Hepatocyte (in vitro differentiated cells): ENCODE results near the gene ATAD2B.

ENCODE experiments used
- EZH2phosphoT487 ChIP-seq: fragments of 200-600 bp; sonication (generic); IDR thresholded peaks from one replicate; pipeline ENCODE4 v1.6.1; 2018; ENCODE audit warnings: antibody characterized with exemption, mild to moderate bottlenecking, low read depth, moderate library complexity; ENCODE audit not compliant: unreplicated experiment, severe bottlenecking
- TF ChIP-seq, protein P1 (sequence below): fragments of 200-600 bp; sonication (generic); IDR thresholded peaks from 2 replicates; pipeline ENCODE4 v1.5.1; 2016; ENCODE audit warnings: antibody characterized with exemption, mild to moderate bottlenecking; ENCODE audit not compliant: poor library complexity

DNA sequence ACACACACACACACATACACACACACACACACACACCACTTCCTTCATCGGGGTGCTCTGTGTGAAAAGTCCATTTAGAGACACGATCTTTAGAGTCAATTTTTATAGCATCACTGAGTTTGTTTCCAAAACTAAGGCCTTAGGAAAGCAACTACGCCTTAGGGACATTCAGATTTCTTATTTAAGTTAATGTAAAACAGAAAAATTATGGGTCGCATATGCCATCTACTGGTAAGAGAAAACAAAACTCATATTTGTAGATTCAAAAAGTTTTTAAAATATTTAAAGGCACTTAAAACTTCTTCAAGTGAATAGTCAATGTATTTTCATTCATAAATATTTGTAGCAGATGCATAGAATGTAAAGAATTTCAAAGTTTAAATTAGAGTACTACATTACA is 166.2 kb downstream of the ATAD2B start:
- TF ChIP-seq EZH2phosphoT487 = no peak
- TF ChIP-seq, protein P1, sequence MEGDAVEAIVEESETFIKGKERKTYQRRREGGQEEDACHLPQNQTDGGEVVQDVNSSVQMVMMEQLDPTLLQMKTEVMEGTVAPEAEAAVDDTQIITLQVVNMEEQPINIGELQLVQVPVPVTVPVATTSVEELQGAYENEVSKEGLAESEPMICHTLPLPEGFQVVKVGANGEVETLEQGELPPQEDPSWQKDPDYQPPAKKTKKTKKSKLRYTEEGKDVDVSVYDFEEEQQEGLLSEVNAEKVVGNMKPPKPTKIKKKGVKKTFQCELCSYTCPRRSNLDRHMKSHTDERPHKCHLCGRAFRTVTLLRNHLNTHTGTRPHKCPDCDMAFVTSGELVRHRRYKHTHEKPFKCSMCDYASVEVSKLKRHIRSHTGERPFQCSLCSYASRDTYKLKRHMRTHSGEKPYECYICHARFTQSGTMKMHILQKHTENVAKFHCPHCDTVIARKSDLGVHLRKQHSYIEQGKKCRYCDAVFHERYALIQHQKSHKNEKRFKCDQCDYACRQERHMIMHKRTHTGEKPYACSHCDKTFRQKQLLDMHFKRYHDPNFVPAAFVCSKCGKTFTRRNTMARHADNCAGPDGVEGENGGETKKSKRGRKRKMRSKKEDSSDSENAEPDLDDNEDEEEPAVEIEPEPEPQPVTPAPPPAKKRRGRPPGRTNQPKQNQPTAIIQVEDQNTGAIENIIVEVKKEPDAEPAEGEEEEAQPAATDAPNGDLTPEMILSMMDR = peak; percentile 55
